ENCODE data around the gene EED. TPM values are rescaled to one million over a fixed set of nuclear protein-coding genes. Genes with fewer than 3 reads are reported as not detected.

The EED gene
- total RNA-seq, 2 experiments from 2014 or later, result 32.1 to 35.4 TPM

GRCh38 chr11:86274999-86275398 lies 30.4 kb downstream of the EED start:
- Mint-ChIP-seq H3K4me1 (ENCODE audit: low read depth) (peaks cover 33% of the 10 kb centered on the region), H3K27ac (no peak overlapping the region), H3K27me3 (no peaks in the 10 kb centered on the region), H3K9me3 (peaks cover 3% of the 10 kb centered on the region), H3K36me3 (ENCODE audit: low read depth) (peaks cover 94% of the 10 kb centered on the region), H3K4me3 (no peak overlapping the region)
- intact Hi-C loops (cut with DNase I, micrococcal nuclease), result no loop called here
- Histone ChIP-seq H3K4me3 (ENCODE audit: low read length) (no peak overlapping the region), H3K9me3 (ENCODE audit: control insufficient read depth in 1 of 2, insufficient read depth in 1 of 2, low read length in 2 of 2) (no peaks in the 10 kb centered on the region), H3K27ac (ENCODE audit: low read depth in 1 of 2, low read length in 2 of 2) (no peak overlapping the region), H3K36me3 (ENCODE audit: insufficient read depth, low read length) (peaks cover 65% of the 10 kb centered on the region), H3K4me1 (ENCODE audit: insufficient read depth, low read length) (no peaks in the 10 kb centered on the region), H3K27me3 (ENCODE audit: control insufficient read depth in 1 of 2, insufficient read depth in 2 of 2, low read length in 2 of 2) (no peaks in the 10 kb centered on the region)
- TF ChIP-seq CTCF (IDR thresholded peaks at IDR 0.05), result no peak
- CTCF ChIA-PET, result no interaction called here
- DNase-seq, result no peak
- POLR2A ChIA-PET, result no interaction called here
- no peak for ATAC-seq (ENCODE audit: poor library complexity)

DNA sequence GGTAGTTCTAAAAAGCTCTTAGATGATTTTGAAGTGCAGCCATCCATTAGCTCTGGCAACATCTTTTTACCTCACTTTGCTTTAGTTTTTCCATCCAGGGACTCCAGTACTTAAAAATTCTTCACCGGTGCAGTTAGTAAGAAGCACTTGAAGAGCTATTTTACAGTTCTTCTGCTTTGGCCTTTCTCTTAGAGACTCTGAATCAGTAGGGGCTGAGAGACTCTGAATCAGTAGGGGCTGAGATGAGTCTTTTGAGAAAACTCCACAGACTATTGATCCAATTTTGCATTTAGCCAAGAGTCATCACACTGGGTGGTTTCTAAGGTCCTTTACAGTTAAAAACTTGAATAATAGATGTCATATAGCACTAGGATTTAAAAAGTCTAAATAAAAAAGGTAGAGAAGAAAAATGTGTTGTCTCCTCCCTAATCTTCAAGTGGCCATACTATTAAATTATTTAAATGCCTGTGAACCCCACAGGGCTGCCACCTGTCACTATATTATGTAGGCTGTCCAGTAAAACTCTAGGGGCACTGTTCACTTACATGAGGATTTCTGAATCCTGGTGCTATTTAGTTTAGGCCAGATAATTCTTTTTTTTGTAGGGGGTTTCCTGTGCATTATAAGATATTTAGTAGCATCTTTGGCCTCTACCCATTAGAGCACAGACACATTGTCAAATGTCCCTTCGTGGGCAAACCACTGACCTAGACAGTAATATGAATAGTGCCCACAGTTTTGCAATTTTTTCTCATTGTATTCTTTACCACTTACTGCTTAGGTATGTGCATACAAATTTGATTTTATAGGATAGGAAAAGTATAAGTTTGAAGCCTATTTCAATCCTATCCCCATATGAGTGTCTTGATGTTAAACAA lies 31.2 kb downstream of the EED start:
- peaks cover 94% of the 10 kb centered on the region for H3K36me3 Mint-ChIP-seq (ENCODE audit: low read depth)
- no peak for ATAC-seq (ENCODE audit: poor library complexity)
- DNase-seq, result no peak
- no peak overlapping the region for H3K4me3 Mint-ChIP-seq
- no peaks in the 10 kb centered on the region for H3K4me1 ChIP-seq (ENCODE audit: insufficient read depth, low read length)
- no peaks in the 10 kb centered on the region for H3K27me3 Mint-ChIP-seq
- H3K4me3 ChIP-seq (ENCODE audit: low read length), result no peak overlapping the region
- no peaks in the 10 kb centered on the region for H3K9me3 ChIP-seq (ENCODE audit: control insufficient read depth in 1 of 2, insufficient read depth in 1 of 2, low read length in 2 of 2)
- TF ChIP-seq CTCF (IDR thresholded peaks at IDR 0.05), result no peak
- H3K4me1 Mint-ChIP-seq (ENCODE audit: low read depth), result peaks cover 26% of the 10 kb centered on the region
- H3K27ac Mint-ChIP-seq, result no peak overlapping the region
- no peak overlapping the region for H3K27ac ChIP-seq (ENCODE audit: low read depth in 1 of 2, low read length in 2 of 2)
- no peaks in the 10 kb centered on the region for H3K27me3 ChIP-seq (ENCODE audit: control insufficient read depth in 1 of 2, insufficient read depth in 2 of 2, low read length in 2 of 2)
- ChIA-PET POLR2A (no interaction called here), CTCF (no interaction called here)
- intact Hi-C loops (cut with DNase I, micrococcal nuclease), result no loop called here
- peaks cover 72% of the 10 kb centered on the region for H3K36me3 ChIP-seq (ENCODE audit: insufficient read depth, low read length)
- H3K9me3 Mint-ChIP-seq, result peaks cover 3% of the 10 kb centered on the region

DNA sequence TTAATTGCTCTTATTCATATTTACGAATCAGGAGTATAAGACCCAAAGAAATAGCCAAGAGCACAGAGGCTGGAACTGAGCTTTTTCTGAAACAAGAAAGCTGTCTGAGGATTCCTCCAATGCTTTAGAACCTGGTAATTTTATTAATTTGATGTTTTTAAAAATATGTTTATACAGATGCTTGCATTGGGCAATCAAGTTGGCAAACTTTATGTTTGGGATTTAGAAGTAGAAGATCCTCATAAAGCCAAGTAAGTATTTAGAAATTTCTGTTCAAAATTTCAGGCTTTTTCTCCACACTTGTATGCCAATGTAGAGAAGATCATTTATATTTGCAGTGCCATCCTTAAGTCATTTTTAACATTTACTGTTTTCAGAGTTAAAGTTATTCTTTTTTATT lies 33.2 kb downstream of the EED start:
- intact Hi-C loops (cut with DNase I, micrococcal nuclease), result no loop called here
- peaks cover 3% of the 10 kb centered on the region for H3K9me3 Mint-ChIP-seq
- no peaks in the 10 kb centered on the region for H3K4me1 ChIP-seq (ENCODE audit: insufficient read depth, low read length)
- ChIA-PET CTCF (interaction anchor here (0.6 kb wide), 1 partner anchor 21 kb away, joined by 3 read pairs; no protein-coding TSS in a partner anchor), POLR2A (no interaction called here)
- H3K4me3 ChIP-seq (ENCODE audit: low read length), result no peak overlapping the region
- H3K27me3 ChIP-seq (ENCODE audit: control insufficient read depth in 1 of 2, insufficient read depth in 2 of 2, low read length in 2 of 2), result no peaks in the 10 kb centered on the region
- TF ChIP-seq CTCF (IDR thresholded peaks at IDR 0.05), result no peak
- peaks cover 86% of the 10 kb centered on the region for H3K36me3 Mint-ChIP-seq (ENCODE audit: low read depth)
- no peak for ATAC-seq (ENCODE audit: poor library complexity)
- no peak for DNase-seq
- no peaks in the 10 kb centered on the region for H3K27me3 Mint-ChIP-seq
- no peak overlapping the region for H3K27ac ChIP-seq (ENCODE audit: low read depth in 1 of 2, low read length in 2 of 2)
- peaks cover 17% of the 10 kb centered on the region for H3K4me1 Mint-ChIP-seq (ENCODE audit: low read depth)
- H3K4me3 Mint-ChIP-seq, result no peak overlapping the region
- H3K36me3 ChIP-seq (ENCODE audit: insufficient read depth, low read length), result peaks cover 72% of the 10 kb centered on the region
- H3K27ac Mint-ChIP-seq, result no peak overlapping the region
- no peaks in the 10 kb centered on the region for H3K9me3 ChIP-seq (ENCODE audit: control insufficient read depth in 1 of 2, insufficient read depth in 1 of 2, low read length in 2 of 2)
